Measurements from ENCODE around the gene PUM1.
"Not testable (repeated sequence)": the region's sequence is repeated elsewhere in the genome, so short reads cannot be mapped to it uniquely, and the experiment has no call there.

Gene PUM1

GRCh38 chr1:31065310-31066217, at the start of gene PUM1:
Gene PUM1 (minus strand): TSS chr1:31065717. CDS start chr1:31059566, 6,151 bp downstream.
- peak; percentile 99 for DNase-seq (ENCODE audit: low read depth)

GRCh38 chr1:31112266-31112935, 46.9 kb upstream of the PUM1 start:
- no peak for DNase-seq (ENCODE audit: low read depth)

DNA sequence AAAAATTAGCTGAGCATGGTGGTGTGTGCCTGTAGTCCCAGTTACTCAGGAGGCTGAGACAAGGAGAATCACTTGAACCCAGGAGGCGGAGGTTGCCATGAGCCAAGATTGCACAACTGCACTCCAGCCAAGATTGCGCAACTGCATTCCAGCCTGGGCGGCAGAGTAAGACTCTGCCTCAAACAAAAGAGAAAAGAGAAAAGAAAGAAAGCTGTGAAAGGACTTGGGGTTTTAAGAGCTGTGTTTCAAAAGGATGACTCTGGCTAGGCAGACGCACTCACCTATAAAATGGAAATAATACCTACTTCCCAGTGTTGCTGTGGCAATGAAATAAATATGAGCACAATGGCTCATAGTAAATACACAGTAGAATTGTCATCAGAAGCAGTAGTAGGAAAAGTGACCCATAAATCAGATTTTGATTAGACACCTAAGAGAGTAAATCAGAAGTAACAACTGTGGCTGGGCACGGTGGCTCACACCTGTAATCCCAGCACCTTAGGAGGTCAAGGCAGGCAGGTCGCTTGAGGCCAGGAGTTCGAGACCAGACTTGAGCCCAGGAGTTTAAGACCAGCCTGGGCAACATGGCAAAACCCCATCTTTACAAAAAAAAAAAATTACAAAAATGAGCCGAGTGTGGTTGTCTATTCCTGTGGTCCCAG, 45.9 kb upstream of the PUM1 start:
- DNase-seq (ENCODE audit: low read depth): no peak

DNA sequence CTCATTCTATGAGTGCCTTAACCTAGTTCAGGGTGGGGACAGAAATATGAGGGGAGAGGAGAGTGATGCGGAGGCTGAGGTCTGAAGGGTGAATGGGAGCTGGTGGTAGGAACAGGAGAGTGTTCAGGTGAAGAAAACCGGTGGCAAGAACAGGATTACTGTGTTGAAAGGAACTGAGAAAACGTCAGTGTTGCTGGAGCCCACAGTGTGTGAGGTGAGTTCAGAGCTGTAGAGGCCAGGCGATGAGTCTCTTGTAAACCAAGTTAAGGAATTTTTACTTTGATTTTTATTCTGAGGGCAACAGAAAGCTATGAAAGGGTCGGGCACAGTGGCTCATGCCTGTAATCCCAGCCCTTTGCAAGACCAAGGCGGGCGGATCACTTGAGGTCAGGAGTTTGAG, 45.3 kb upstream of the PUM1 start:
- DNase-seq (ENCODE audit: low read depth): no peak

DNA sequence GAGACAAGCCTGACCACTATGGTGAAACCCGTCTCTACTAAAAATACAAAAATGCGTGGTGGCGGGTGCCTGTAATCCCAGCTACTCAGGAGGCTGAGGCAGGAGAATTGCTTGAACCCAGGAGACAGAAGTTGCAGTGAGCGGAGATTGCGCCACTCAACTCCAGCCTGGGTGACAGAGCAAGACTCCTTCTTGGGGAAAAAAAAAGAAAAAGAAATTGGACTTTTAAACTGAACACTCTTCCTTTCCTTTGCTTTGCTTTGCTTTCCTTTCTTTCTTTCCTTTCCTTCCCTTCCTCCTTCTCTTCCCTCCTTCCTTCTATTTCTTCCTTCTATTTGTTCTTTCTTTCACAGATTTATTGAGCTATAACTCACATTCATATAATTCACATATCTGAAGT, 43.3 kb upstream of the PUM1 start:
- no peak for DNase-seq (ENCODE audit: low read depth)

DNA sequence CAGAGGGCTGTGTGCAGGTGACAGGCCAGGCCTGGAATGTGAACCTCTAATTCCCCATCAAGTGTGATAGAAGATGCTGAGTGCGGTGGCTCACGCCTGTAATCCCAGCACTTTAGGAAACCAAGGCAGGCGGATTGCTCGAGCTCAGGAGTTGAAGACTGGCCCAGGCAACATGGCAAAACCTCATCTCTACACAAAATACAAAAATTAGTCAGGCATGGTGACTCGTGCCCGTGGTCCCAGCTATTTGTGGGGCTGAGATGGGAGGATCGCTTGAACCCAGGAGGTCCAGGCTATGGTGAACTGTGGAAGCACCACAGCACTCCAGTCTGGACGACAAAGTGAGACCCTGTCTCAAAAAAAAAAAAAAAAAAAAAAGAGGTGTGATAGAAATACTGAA, 40.1 kb upstream of the PUM1 start:
- DNase-seq (ENCODE audit: low read depth): no peak

- no peak for DNase-seq (ENCODE audit: low read depth)
These were observed 37.0 kb upstream of the PUM1 start for GRCh38 chr1:31102501-31102950.

- DNase-seq (ENCODE audit: low read depth): no peak
These were observed 35.6 kb upstream of the PUM1 start for GRCh38 chr1:31101147-31101502.

DNA sequence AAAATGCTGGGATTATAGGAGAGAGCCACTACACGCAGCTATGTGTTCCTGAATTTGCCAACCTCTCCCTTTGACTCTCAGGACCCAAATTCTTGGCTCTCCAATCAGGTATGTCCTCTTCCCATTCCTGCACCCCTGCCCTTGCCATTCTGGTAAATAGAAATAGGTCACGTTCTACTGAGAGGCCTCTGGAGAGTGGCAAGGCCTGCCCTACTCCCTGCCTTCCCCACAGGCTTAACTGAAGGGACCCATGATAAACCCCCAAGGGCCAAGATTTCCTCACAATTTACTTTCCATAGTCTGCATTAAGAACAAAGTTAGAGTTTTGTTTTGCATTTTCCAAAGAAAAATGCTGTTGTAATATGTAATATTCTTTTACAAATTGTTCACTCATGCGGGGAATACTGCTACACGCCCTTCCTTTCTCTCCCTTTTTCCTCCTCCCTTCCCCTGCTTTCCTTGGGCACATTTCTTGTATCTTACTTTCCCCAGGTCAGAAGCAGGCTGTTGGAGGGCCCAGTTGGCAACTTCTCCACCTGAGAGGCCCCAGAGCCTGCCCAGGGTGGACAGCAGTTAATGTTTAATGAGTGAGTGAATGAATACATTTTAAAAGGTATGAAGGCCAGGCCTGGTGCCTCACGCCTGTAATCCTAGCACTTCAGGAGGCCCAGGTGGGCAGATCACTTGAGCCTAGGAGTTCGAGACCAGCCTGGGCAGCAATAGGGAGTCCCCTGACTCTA, 33.9 kb upstream of the PUM1 start:
- no peak for DNase-seq (ENCODE audit: low read depth)

- no peak for DNase-seq (ENCODE audit: low read depth)
These were observed 30.5 kb upstream of the PUM1 start for GRCh38 chr1:31095985-31096384.

DNA sequence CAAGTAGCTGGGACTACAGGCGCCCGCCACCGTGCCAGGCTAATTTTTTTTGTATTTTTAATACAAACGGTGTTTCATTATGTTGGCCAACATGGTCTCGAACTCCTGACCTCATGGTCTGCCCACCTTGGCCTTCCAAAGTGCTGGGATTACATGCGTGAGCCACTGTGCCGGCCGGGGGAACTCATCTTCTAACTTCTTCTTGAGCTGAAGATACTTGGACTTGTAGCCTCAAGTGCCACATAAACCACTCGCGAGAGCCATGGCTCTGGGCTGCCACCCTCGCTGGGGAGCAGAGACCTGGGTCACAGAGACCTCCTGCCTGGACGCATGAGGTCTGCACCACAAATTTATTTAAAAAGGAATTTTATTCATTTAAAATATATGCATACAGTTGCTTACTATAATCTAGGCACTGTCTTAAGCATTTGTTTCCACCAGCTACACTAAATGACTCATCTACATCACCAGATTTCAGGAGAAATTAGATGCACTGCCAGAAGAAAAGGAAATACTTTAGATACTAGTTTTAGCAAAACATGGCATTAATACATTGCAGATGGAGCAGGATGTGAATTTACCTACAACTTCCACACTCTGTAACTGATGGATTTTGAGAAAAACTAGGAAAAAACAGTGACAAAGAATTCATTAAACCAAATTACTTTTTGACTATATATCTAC, 29.9 kb upstream of the PUM1 start:
- no peak for DNase-seq (ENCODE audit: low read depth)

- DNase-seq (ENCODE audit: low read depth): not testable (repeated sequence)
These were observed 22.6 kb upstream of the PUM1 start for GRCh38 chr1:31088081-31088480.

GRCh38 chr1:31084782-31085569, 19.5 kb upstream of the PUM1 start:
- no peak for DNase-seq (ENCODE audit: low read depth)

DNA sequence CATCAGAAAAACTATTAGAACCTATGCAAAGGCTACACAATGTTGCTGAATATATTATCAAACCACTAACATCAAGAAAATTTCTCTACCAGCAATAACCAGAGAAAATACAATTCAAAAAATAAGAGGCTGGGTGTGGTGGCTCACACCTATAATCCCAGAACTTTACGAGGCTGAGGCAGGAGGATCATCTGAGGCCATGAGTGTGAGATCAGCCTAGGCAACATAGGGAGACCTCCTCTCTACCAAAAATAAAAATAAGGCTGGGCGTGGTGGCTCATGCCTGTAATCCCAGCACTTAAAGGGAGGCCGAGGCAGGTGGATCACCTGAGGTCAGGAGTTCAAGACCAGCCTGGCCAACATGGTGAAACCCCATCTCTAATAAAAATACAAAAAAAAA, 16.9 kb upstream of the PUM1 start:
- no peak for DNase-seq (ENCODE audit: low read depth)

GRCh38 chr1:31073044-31073443, 7.5 kb upstream of the PUM1 start:
- DNase-seq (ENCODE audit: low read depth): no peak

GRCh38 chr1:31072304-31072746, 6.8 kb upstream of the PUM1 start:
- DNase-seq (ENCODE audit: low read depth): no peak

DNA sequence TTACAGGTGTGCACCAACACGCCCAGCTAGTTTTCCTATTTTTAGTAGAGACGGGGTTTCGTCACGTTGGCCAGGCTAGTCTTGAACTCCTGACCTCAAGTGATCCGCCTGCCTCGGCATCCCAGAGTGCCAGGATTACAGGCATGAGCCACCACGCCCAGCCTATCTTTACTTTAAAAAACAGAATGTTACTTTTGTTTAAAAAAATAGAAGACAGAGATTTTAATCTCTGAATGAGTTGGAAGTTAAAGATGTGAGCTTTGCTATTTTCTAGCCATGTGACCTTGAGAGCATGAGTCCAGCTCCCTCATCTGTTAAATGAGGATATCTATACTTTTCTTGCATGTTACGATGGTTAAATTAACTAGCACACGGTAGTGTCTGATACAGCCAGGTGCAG, 3.9 kb upstream of the PUM1 start:
- DNase-seq (ENCODE audit: low read depth): no peak

DNA sequence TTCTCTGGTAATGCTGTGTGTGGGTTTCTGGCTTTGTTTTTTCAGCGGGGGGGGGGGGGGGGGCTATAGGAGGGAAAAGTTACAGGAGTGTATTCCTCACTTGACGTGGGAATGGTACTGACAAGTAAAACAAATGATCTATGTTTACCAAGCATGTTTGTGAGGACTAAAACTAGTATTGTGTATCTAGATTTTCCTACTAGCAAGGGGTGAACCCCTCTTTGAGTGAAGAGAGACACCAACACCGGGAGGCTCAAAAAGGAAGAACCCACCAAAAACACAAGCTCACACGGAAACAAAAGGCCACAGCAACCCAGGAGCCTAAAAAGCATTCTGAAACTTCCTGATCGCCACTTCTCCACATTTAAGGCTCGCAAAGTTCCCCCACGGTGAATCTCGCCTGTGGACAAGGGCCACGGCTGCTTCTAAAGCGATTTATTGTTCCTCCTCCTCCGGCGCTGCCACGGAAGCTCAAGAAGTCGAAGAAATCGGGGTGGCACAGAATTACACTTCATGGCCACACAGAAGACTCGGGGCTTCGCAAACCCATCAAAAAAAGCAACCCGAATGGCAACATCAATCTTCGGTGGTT, 703 bp downstream of the PUM1 start:
- DNase-seq (ENCODE audit: low read depth): no peak

DNA sequence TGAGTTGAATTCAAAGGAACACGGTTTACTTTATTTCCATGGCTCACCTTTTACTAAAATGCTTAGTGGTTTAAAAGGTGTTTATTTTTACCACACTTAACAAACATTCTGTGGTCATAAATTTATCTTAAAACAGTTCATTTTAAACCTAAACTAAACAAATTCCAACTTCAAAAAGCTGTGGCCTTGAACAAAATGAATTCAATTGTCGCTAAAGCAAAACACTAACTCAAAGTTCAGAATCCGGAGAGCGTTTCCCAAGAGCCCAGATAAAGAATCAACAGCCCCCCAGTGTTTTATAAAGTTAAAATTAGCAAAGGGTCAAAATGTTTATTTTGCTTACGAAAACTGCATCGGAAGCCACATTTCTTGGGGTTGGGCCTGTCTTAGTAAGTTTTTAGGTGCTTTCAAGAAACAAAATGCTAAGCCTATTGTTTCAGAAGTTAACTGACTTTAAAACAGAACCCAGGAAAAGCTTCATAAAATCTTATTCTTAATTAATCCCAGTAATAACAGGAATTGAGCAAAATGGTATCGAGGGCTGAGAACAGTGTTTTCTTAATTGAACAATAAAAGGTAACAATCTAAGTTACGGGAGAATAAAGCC, 1.3 kb downstream of the PUM1 start:
- no peak for DNase-seq (ENCODE audit: low read depth)

DNA sequence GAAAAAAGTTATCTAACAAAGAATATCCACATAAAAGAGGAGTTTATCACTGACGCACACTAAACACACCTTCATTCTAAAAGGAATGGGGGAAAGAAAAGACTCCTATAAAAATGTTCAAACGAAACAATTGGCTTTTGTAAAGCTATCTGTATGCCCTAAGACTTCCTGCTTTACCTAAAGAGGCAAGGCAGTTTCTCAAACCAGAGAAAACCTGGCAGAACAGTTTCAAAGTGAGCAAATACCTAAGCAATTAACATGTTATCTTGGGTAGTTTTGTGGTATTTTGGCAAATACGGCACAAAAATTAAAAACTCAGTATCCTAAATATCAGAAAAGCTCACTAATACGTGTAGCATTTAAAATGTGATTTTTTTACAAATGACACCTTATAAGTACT, 1.9 kb downstream of the PUM1 start:
- DNase-seq (ENCODE audit: low read depth): no peak
